K562 (cell line): ENCODE results near the gene MYH7. TPM values are rescaled to one million over a fixed set of nuclear protein-coding genes. Genes with fewer than 3 reads are reported as not detected.
A peak's percentile ranks its signal among the peaks of the same experiment; 100 is the strongest.

Source experiments
- ARNT ChIP-seq, 2 experiments: fragments of 450-650 bp; IDR thresholded peaks; 2 replicates each; pipeline ENCODE4 v1.6.1; 2016; ENCODE audit warnings: mild to moderate bottlenecking in 1 of 2
- BCL6 ChIP-seq: fragments of 250-450 bp; sonication (Bioruptor Pico); IDR thresholded peaks from 2 replicates; pipeline ENCODE4 v1.4.0; 2020
- CREBBP ChIP-seq: IDR thresholded peaks from one replicate; pipeline ENCODE4 v1.6.1; 2012; ENCODE audit warnings: low read depth, mild to moderate bottlenecking, control low read depth, inconsistent platforms, low read length
- CREM ChIP-seq: IDR thresholded peaks from 2 replicates; pipeline ENCODE4 v1.6.1; 2014; ENCODE audit warnings: antibody characterized with exemption, low read depth
- ETV6 ChIP-seq, 3 experiments: fragments of 150-350 bp in 1 of 3; sonication (generic) in 1 of 3; formaldehyde crosslinking in 1 of 3; IDR thresholded peaks; 2 replicates each; pipeline versions ENCODE4 v1.6.1 to v1.8.0; 2014 to 2022; ENCODE audit warnings: borderline replicate concordance in 2 of 3, low read depth in 2 of 3, antibody characterized with exemption in 1 of 3, low read length in 1 of 3, mild to moderate bottlenecking in 1 of 3, missing genetic modification reagents in 1 of 3
- FOSL1 ChIP-seq: fragments of 200-800 bp; sonication (Bioruptor generic); conservative IDR thresholded peaks from 2 replicates; pipeline ENCODE4 v1.6.1; 2016; ENCODE audit warnings: missing genetic modification characterization, missing compliant biosample characterization
- FOXJ2 ChIP-seq: fragments of 200-800 bp; sonication (Bioruptor generic); IDR thresholded peaks from 2 replicates; pipeline ENCODE4 v1.6.1; 2016; ENCODE audit warnings: missing genetic modification characterization, missing compliant biosample characterization
- FUS ChIP-seq: fragments of 200-400 bp; formaldehyde crosslinking; optimal IDR thresholded peaks from 2 replicates; pipeline ENCODE3; 2017; ENCODE audit warnings: low read depth, low read length
- MAFF ChIP-seq: IDR thresholded peaks from 2 replicates; pipeline ENCODE4 v1.6.1; 2012; ENCODE audit warnings: low read length, improper control_type of control experiment
- MBD2 ChIP-seq: sonication (generic); IDR thresholded peaks from 2 replicates; pipeline ENCODE4 v1.6.1; 2016; ENCODE audit warnings: low read depth, borderline replicate concordance
- MECOM ChIP-seq: fragments of 250-450 bp; sonication (Bioruptor Pico); IDR thresholded peaks from 2 replicates; pipeline ENCODE4 v1.8.0; 2022; ENCODE audit warnings: inconsistent platforms
- NBN ChIP-seq: fragments of 450-650 bp; IDR thresholded peaks from 2 replicates; pipeline ENCODE4 v1.6.1; 2016; ENCODE audit warnings: low read depth, mild to moderate bottlenecking
- NR2C2 ChIP-seq, 2 experiments: fragments of 200-800 bp in 1 of 2; sonication (Bioruptor generic) in 1 of 2; sonication (generic) in 1 of 2; formaldehyde crosslinking in 1 of 2; IDR thresholded peaks; 2 replicates each; pipeline versions ENCODE4 v1.6.1 to v1.8.0; 2016 to 2022; ENCODE audit warnings: mild to moderate bottlenecking in 1 of 2, missing compliant biosample characterization in 1 of 2, missing genetic modification characterization in 1 of 2, missing genetic modification reagents in 1 of 2
- PCBP1 ChIP-seq: fragments of 200-400 bp; formaldehyde crosslinking; IDR thresholded peaks from 2 replicates; pipeline ENCODE4 v1.6.1; 2018; ENCODE audit warnings: mild to moderate bottlenecking, low read depth, low read length; ENCODE audit not compliant: poor library complexity, severe bottlenecking
- POLR2H ChIP-seq: IDR thresholded peaks from 2 replicates; pipeline ENCODE4 v1.6.1; 2016; ENCODE audit warnings: missing genetic modification characterization, low read depth, mild to moderate bottlenecking, control low read depth, missing compliant biosample characterization, moderate library complexity
- RFX1 ChIP-seq: fragments of 450-650 bp; IDR thresholded peaks from 2 replicates; pipeline ENCODE4 v1.6.1; 2016; ENCODE audit warnings: mild to moderate bottlenecking, moderate library complexity
- SMAD2 ChIP-seq: fragments of 150-350 bp; IDR thresholded peaks from 2 replicates; pipeline ENCODE4 v1.6.1; 2014; ENCODE audit warnings: low read depth, mild to moderate bottlenecking, low read length
- SMAD4 ChIP-seq: fragments of 250-450 bp; sonication (Bioruptor Pico); conservative IDR thresholded peaks from 2 replicates; pipeline ENCODE4 v1.8.0; 2021; ENCODE audit warnings: inconsistent platforms, mild to moderate bottlenecking, moderate library complexity
- WHSC1 ChIP-seq: IDR thresholded peaks from one replicate; pipeline ENCODE4 v1.6.1; 2012; ENCODE audit warnings: low read length, control low read depth, inconsistent platforms
- ZNF133 ChIP-seq: fragments of 250-450 bp; sonication (Bioruptor Pico); IDR thresholded peaks from 2 replicates; pipeline ENCODE4 v1.4.0; 2020; ENCODE audit warnings: mild to moderate bottlenecking
- ZNF644 ChIP-seq: fragments of 200-800 bp; sonication (Bioruptor generic); IDR thresholded peaks from 2 replicates; pipeline ENCODE4 v1.6.1; 2016; ENCODE audit warnings: low read depth, missing genetic modification characterization, missing compliant biosample characterization
- polyA plus RNA-seq, 8 experiments: library from polyadenylated mRNA; depleted of rRNA in 4 of 8; stranded (reverse) in 5 of 8; unstranded in 3 of 8; fragments of >200 nt; fragmentation: Nextera tagmentation in 2 of 8; fragmentation: Illumina TruSeq in 1 of 8; extraction: Ambion mirVana in 2 of 8; extraction: Trizol in 1 of 8; gene quantifications; 2 replicates each; pipeline versions ENCODE4 v1.2.1 to v1.2.3, GENCODE V29; 2011 to 2014; ENCODE audit warnings: inconsistent platforms in 1 of 8, missing spikeins in 1 of 8
- total RNA-seq, 7 experiments: library from RNA; depleted of rRNA in 6 of 7; stranded (reverse); fragments of >200 nt in 6 of 7; fragmentation: Illumina TruSeq in 2 of 7; extraction: Trizol in 2 of 7; gene quantifications; 2 replicates each; pipeline versions ENCODE4 v1.2.1 to v1.2.3, GENCODE V29; 2011 to 2021; ENCODE audit warnings: low replicate concordance in 1 of 7
- TF ChIP-seq, protein P1 (sequence below): sonication (generic); formaldehyde crosslinking; IDR thresholded peaks from 2 replicates; pipeline ENCODE4 v1.8.0; 2022; ENCODE audit warnings: mild to moderate bottlenecking, missing genetic modification reagents
- TF ChIP-seq, protein P2 (sequence below): fragments of 250-450 bp; sonication (Bioruptor Pico); IDR thresholded peaks from 2 replicates; pipeline ENCODE4 v1.4.0; 2020; ENCODE audit warnings: mild to moderate bottlenecking, moderate library complexity
- TF ChIP-seq, protein P3 (sequence below): fragments of 250-450 bp; sonication (Bioruptor Pico); IDR thresholded peaks from 2 replicates; pipeline ENCODE4 v1.4.0; 2020

MYH7 gene
- total and polyA plus RNA-seq, 9 of the 15 experiments (the other 6 are each of a cell fraction or from before 2014, with no cell fraction given): not detected

DNA sequence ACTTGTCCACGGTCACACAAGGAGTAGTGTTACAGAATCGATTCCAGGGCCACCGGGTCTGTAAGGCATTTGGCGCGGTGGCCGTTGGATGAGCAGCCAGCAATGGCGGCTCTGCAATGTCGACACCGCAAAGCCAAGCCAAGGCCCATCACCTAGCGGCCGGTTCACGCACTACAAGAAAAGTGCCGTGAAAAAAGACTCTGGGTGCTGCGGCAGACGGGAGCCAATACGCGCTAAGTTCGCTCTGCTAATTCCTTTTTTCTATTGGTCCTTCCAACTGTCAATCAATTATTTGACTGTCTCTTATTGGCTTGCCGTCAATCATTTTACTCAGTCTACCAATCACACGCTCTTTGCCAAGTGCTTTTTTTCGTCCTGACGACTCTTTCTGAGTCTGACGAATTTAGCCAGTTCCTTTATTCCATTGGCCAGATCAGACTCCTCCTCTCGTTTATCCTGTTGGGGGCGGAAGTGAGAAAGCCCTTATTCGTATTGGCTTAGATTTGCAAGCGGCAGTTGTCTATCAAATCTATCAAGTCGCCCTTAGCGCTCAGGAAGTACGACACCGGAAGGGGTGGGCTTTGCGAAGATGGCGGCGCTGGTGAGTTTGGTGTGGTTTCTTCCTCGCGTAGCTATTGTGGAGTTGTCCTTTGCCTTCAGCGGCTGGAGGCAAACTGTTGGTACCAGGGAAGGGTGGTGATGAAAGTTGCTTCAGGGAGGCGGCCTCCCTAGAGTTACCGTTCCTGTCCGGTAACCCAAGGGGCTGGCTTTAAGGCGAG is 33.9 kb upstream of the MYH7 start, which contains the start of gene NGDN (continued):
- TF ChIP-seq, protein P1, sequence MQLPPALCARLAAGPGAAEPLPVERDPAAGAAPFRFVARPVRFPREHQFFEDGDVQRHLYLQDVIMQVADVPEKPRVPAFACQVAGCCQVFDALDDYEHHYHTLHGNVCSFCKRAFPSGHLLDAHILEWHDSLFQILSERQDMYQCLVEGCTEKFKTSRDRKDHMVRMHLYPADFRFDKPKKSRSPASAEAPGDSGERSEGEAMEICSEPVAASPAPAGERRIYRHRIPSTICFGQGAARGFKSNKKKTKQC (CRISPR knock-in tag): no peak
- TF ChIP-seq MECOM (CRISPR knock-in tag) (no peak), FUS (no peak), ETV6 (IDR thresholded peaks at IDR 0.05; ENCODE audit: borderline replicate concordance in 1 of 2, low read depth in 2 of 2, low read length in 1 of 2) (no peak), ETV6 (CRISPR knock-in tag; IDR thresholded peaks at IDR 0.05; ENCODE audit: borderline replicate concordance) (no peak), SMAD2 (no peak), NBN (no peak), PCBP1 (no peak), FOXJ2 (tag) (no peak; the same call in 1 of the 2 replicates), POLR2H (tag) (no peak), MBD2 (peak; percentile 93), MAFF (no peak), ARNT (IDR thresholded peaks at IDR 0.05) (no peak), CREM (peak; percentile 95), RFX1 (0 out of 2 replicates have a peak, but pooled peaks have one; percentile 8), ZNF644 (tag) (0 out of 2 replicates have a peak, but pooled peaks have one; percentile 29), NR2C2 (CRISPR knock-in tag; IDR thresholded peaks at IDR 0.05) (no peak), NR2C2 (tag; IDR thresholded peaks at IDR 0.05) (peak; percentile 10; the same call in 1 of the 2 replicates), CREBBP (no peak), BCL6 (no peak), FOSL1 (no peak), ZNF133 (no peak), SMAD4 (no peak), WHSC1 (no peak)
- TF ChIP-seq, protein P2, sequence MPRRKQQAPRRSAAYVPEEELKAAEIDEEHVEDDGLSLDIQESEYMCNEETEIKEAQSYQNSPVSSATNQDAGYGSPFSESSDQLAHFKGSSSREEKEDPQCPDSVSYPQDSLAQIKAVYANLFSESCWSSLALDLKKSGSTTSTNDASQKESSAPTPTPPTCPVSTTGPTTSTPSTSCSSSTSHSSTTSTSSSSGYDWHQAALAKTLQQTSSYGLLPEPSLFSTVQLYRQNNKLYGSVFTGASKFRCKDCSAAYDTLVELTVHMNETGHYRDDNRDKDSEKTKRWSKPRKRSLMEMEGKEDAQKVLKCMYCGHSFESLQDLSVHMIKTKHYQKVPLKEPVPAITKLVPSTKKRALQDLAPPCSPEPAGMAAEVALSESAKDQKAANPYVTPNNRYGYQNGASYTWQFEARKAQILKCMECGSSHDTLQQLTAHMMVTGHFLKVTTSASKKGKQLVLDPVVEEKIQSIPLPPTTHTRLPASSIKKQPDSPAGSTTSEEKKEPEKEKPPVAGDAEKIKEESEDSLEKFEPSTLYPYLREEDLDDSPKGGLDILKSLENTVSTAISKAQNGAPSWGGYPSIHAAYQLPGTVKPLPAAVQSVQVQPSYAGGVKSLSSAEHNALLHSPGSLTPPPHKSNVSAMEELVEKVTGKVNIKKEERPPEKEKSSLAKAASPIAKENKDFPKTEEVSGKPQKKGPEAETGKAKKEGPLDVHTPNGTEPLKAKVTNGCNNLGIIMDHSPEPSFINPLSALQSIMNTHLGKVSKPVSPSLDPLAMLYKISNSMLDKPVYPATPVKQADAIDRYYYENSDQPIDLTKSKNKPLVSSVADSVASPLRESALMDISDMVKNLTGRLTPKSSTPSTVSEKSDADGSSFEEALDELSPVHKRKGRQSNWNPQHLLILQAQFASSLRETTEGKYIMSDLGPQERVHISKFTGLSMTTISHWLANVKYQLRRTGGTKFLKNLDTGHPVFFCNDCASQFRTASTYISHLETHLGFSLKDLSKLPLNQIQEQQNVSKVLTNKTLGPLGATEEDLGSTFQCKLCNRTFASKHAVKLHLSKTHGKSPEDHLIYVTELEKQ (CRISPR knock-in tag): no peak
- TF ChIP-seq, protein P3, sequence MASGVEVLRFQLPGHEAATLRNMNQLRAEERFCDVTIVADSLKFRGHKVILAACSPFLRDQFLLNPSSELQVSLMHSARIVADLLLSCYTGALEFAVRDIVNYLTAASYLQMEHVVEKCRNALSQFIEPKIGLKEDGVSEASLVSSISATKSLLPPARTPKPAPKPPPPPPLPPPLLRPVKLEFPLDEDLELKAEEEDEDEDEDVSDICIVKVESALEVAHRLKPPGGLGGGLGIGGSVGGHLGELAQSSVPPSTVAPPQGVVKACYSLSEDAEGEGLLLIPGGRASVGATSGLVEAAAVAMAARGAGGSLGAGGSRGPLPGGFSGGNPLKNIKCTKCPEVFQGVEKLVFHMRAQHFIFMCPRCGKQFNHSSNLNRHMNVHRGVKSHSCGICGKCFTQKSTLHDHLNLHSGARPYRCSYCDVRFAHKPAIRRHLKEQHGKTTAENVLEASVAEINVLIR (CRISPR knock-in tag): peak; percentile 83
